ENCODE results near the gene C1orf21.

Gene C1orf21

GRCh38 chr1:184417916-184418315 lies 31.1 kb downstream of the C1orf21 start:
- no peak for DNase-seq

- DNase-seq: no peak
Measured at GRCh38 chr1:184418652-184419349, 32.0 kb downstream of the C1orf21 start.

GRCh38 chr1:184419350-184420161 lies 32.7 kb downstream of the C1orf21 start:
- DNase-seq: no peak

GRCh38 chr1:184422490-184423233 lies 35.8 kb downstream of the C1orf21 start:
- DNase-seq: no peak

GRCh38 chr1:184423649-184424048 lies 36.8 kb downstream of the C1orf21 start:
- no peak for DNase-seq

- DNase-seq: no peak
Measured at GRCh38 chr1:184424157-184424556, 37.3 kb downstream of the C1orf21 start.

GRCh38 chr1:184424945-184425344 lies 38.1 kb downstream of the C1orf21 start:
- no peak for DNase-seq

- DNase-seq: no peak
Measured at GRCh38 chr1:184425449-184426277, 38.8 kb downstream of the C1orf21 start.

GRCh38 chr1:184426278-184426674 lies 39.4 kb downstream of the C1orf21 start:
- DNase-seq: no peak

GRCh38 chr1:184427722-184428121 lies 40.9 kb downstream of the C1orf21 start:
- no peak for DNase-seq

- no peak for DNase-seq
Measured at GRCh38 chr1:184428604-184429003, 41.8 kb downstream of the C1orf21 start.

- DNase-seq: no peak
Measured at GRCh38 chr1:184429335-184429734, 42.5 kb downstream of the C1orf21 start.

- DNase-seq: no peak
Measured at GRCh38 chr1:184433956-184434502, 47.2 kb downstream of the C1orf21 start.

GRCh38 chr1:184437291-184437690 lies 50.5 kb downstream of the C1orf21 start:
- DNase-seq: no peak

- DNase-seq: no peak
Measured at GRCh38 chr1:184438363-184438762, 51.5 kb downstream of the C1orf21 start.

GRCh38 chr1:184442260-184442659 lies 55.4 kb downstream of the C1orf21 start:
- DNase-seq: no peak

- DNase-seq: no peak
Measured at GRCh38 chr1:184443201-184443600, 56.4 kb downstream of the C1orf21 start.

- no peak for DNase-seq
Measured at GRCh38 chr1:184443624-184444023, 56.8 kb downstream of the C1orf21 start.

GRCh38 chr1:184445997-184446396 lies 59.2 kb downstream of the C1orf21 start:
- DNase-seq: no peak

GRCh38 chr1:184447651-184448185 lies 60.9 kb downstream of the C1orf21 start:
- DNase-seq: no peak

GRCh38 chr1:184449916-184450315 lies 63.1 kb downstream of the C1orf21 start:
- no peak for DNase-seq

GRCh38 chr1:184455786-184456185 lies 69.0 kb downstream of the C1orf21 start:
- DNase-seq: no peak
